Measurements from ENCODE around the gene SRRM4.

Gene SRRM4

GRCh38 chr12:119012179-119012578 lies 30.8 kb downstream of the SRRM4 start:
- H3K4me1 Mint-ChIP-seq, result peaks cover 19% of the 10 kb centered on the region
- H3K27me3 Mint-ChIP-seq (ENCODE audit: low read depth, poor library complexity), result no peaks in the 10 kb centered on the region
- H3K9me3 Mint-ChIP-seq, result peaks cover 6% of the 10 kb centered on the region
- TF ChIP-seq, protein P1, sequence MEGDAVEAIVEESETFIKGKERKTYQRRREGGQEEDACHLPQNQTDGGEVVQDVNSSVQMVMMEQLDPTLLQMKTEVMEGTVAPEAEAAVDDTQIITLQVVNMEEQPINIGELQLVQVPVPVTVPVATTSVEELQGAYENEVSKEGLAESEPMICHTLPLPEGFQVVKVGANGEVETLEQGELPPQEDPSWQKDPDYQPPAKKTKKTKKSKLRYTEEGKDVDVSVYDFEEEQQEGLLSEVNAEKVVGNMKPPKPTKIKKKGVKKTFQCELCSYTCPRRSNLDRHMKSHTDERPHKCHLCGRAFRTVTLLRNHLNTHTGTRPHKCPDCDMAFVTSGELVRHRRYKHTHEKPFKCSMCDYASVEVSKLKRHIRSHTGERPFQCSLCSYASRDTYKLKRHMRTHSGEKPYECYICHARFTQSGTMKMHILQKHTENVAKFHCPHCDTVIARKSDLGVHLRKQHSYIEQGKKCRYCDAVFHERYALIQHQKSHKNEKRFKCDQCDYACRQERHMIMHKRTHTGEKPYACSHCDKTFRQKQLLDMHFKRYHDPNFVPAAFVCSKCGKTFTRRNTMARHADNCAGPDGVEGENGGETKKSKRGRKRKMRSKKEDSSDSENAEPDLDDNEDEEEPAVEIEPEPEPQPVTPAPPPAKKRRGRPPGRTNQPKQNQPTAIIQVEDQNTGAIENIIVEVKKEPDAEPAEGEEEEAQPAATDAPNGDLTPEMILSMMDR (IDR thresholded peaks at IDR 0.05), result no peak
- no peaks in the 10 kb centered on the region for H3K36me3 Mint-ChIP-seq (ENCODE audit: low read depth)
- DNase-seq, result no peak
- H3K4me3 Mint-ChIP-seq, result no peak overlapping the region
- no peak overlapping the region for H3K27ac Mint-ChIP-seq

- Mint-ChIP-seq H3K4me1 (peaks cover 17% of the 10 kb centered on the region), H3K27me3 (ENCODE audit: low read depth, poor library complexity) (no peaks in the 10 kb centered on the region)
Observed at GRCh38 chr12:119013023-119013422, 31.7 kb downstream of the SRRM4 start.

DNA sequence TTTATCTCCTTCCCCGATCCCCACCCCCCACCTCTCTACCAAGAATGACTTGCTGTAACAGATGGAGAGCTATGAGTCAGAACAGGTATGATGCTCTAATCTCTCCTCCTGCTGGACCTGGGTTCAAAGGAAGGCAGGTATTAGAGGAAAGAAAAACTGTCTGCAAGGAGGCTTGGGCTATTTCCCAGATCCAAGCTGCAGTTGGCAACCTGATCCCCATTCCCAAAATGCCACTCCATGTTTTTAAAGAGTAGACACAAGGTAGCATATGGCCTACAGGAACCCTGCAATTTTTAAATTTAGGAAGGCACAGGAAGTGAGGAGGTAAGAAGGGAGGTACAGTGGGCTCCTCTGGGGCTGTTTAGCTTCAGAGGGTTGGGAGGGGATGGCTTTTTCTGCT lies 33.0 kb downstream of the SRRM4 start:
- no peaks in the 10 kb centered on the region for H3K27me3 Mint-ChIP-seq (ENCODE audit: low read depth, poor library complexity)
- no peaks in the 10 kb centered on the region for H3K36me3 Mint-ChIP-seq (ENCODE audit: low read depth)
- H3K4me1 Mint-ChIP-seq, result peaks cover 19% of the 10 kb centered on the region
- H3K4me3 Mint-ChIP-seq, result no peak overlapping the region
- DNase-seq, result no peak
- H3K27ac Mint-ChIP-seq, result no peak overlapping the region
- TF ChIP-seq, protein P1 (IDR thresholded peaks at IDR 0.05), result no peak
- H3K9me3 Mint-ChIP-seq, result peaks cover 6% of the 10 kb centered on the region

More at GRCh38 chr12:119013023-119013422, 31.7 kb downstream of the SRRM4 start:
- DNase-seq, result no peak
- Mint-ChIP-seq H3K36me3 (ENCODE audit: low read depth) (no peaks in the 10 kb centered on the region), H3K9me3 (peaks cover 6% of the 10 kb centered on the region), H3K4me3 (no peak overlapping the region), H3K27ac (no peak overlapping the region)
- TF ChIP-seq, protein P1 (IDR thresholded peaks at IDR 0.05), result no peak

DNA sequence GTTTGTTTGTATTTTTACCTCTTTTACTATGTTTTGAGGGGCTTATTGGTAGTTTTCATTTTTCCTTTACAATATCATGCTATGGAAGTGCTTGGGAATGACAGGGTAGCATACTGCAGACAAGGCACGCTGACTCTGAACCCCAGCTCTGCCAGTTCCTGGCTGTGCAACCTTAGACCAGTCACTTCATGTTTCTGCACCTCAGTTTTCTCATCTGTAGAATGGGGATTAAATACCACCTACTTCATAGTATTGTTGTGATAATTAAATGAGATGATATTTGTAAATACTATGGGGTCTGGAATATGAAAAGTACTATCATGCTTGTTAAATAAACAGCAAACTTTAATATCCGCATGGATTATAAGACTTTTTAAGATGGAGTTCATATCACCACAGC lies 35.4 kb downstream of the SRRM4 start:
- DNase-seq, result no peak
- peaks cover 31% of the 10 kb centered on the region for H3K4me1 Mint-ChIP-seq
- peaks cover 7% of the 10 kb centered on the region for H3K9me3 Mint-ChIP-seq
- no peaks in the 10 kb centered on the region for H3K27me3 Mint-ChIP-seq (ENCODE audit: low read depth, poor library complexity)
- TF ChIP-seq, protein P1 (IDR thresholded peaks at IDR 0.05), result no peak
- H3K27ac Mint-ChIP-seq, result no peak overlapping the region
- H3K36me3 Mint-ChIP-seq (ENCODE audit: low read depth), result no peaks in the 10 kb centered on the region
- no peak overlapping the region for H3K4me3 Mint-ChIP-seq

DNA sequence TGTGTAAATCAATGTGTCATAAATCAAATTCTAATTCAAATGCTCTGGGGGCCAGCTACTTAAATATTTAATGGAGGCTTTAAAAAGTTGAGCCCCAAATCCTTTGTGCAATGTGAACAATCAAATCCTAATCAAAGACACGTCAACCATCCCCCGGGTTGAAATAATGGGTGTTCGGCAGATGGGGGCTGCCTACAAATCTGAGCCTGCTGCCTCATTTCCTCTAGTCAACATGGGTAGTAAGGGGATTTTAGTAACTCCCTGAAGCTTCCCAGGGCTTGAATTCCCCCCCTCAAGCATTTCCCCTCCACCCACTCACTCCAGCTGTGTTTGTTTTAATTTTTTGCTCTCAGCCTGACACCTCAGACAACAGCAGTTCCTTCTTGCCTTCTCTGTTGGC lies 37.8 kb downstream of the SRRM4 start:
- H3K4me1 Mint-ChIP-seq, result peaks cover 33% of the 10 kb centered on the region
- DNase-seq, result no peak
- H3K27me3 Mint-ChIP-seq (ENCODE audit: low read depth, poor library complexity), result no peaks in the 10 kb centered on the region
- TF ChIP-seq, protein P1 (IDR thresholded peaks at IDR 0.05), result no peak
- H3K36me3 Mint-ChIP-seq (ENCODE audit: low read depth), result no peaks in the 10 kb centered on the region
- H3K27ac Mint-ChIP-seq, result peak overlapping the region; percentile 71
- H3K9me3 Mint-ChIP-seq, result peaks cover 11% of the 10 kb centered on the region
- no peak overlapping the region for H3K4me3 Mint-ChIP-seq
